ENCODE results near the gene FUT7. TPM values are rescaled to one million over a fixed set of nuclear protein-coding genes. Genes with fewer than 3 reads are reported as not detected.

Gene FUT7
- polyA plus RNA-seq, 3 donors: 6.1 to 13.4 (median 10.5) TPM

DNA sequence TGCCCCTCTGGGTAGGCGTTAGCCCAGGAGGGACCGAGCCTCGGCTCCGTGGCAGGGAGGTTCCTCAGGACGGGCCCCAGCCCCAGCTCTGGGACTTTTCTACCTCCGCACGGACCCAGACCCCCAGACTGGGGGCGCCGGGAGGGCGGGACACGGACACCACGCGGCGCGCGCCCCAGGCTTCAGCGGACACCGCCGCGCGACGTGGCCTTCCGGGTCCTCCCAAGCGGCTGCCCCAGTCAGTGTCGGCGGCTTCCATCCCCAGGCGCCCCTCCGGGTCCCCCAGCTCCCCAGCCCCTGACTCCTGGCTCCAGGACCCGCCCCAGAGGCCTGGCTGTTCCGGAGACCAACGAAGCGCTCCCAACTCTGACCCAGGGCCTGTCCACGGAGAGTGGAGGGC lies 46.0 kb downstream of the FUT7 start:
- no peak overlapping the region for H3K4me3 ChIP-seq (replicated peaks in 1 of 3; ENCODE audit: low read depth in 2 of 3, low read length in 3 of 3)

GRCh38 chr9:136985027-136985602 lies 46.8 kb downstream of the FUT7 start:
- peaks cover 54 to 68% (median 58%) of the 10 kb centered on the region in 3 donors for H3K27me3 Mint-ChIP-seq (ENCODE audit: low read depth in 3 of 3)
- Histone ChIP-seq H3K36me3 (replicated peaks in 1 of 2; ENCODE audit: control insufficient read depth in 1 of 2, insufficient read depth in 2 of 2, low read length in 2 of 2) (no peaks in the 10 kb centered on the region), H3K9ac (ENCODE audit: insufficient read depth, low read length, poor library complexity, severe bottlenecking) (no peak overlapping the region), H4K20me1 (ENCODE audit: insufficient read depth, low read length) (no peaks in the 10 kb centered on the region), H3K27me3 (ENCODE audit: control insufficient read depth in 2 of 2, insufficient read depth in 2 of 2, low read length in 2 of 2) (peaks cover 19 to 45% of the 10 kb centered on the region in 2 donors), H3K9me3 (replicated peaks in 1 of 2; ENCODE audit: control insufficient read depth in 1 of 2, insufficient read depth in 1 of 2, low read length in 2 of 2) (no peaks in the 10 kb centered on the region), H3K79me2 (ENCODE audit: insufficient read depth, low read length) (no peaks in the 10 kb centered on the region), H2AFZ (ENCODE audit: insufficient read depth, low read depth, low read length, poor library complexity, severe bottlenecking) (no peak overlapping the region), H3K4me1 (ENCODE audit: control insufficient read depth in 1 of 2, insufficient read depth in 2 of 2, low read length in 2 of 2) (no peaks in the 10 kb centered on the region), H3K4me3 (replicated peaks in 1 of 3; ENCODE audit: low read depth in 2 of 3, low read length in 3 of 3) (no peak overlapping the region), H3K27ac (ENCODE audit: low read depth in 1 of 2, low read length in 2 of 2) (no peak overlapping the region), H3K4me2 (replicated peaks; ENCODE audit: extremely low read depth, low read length, poor library complexity, severe bottlenecking) (no peak overlapping the region)
- TF ChIP-seq, protein P1, sequence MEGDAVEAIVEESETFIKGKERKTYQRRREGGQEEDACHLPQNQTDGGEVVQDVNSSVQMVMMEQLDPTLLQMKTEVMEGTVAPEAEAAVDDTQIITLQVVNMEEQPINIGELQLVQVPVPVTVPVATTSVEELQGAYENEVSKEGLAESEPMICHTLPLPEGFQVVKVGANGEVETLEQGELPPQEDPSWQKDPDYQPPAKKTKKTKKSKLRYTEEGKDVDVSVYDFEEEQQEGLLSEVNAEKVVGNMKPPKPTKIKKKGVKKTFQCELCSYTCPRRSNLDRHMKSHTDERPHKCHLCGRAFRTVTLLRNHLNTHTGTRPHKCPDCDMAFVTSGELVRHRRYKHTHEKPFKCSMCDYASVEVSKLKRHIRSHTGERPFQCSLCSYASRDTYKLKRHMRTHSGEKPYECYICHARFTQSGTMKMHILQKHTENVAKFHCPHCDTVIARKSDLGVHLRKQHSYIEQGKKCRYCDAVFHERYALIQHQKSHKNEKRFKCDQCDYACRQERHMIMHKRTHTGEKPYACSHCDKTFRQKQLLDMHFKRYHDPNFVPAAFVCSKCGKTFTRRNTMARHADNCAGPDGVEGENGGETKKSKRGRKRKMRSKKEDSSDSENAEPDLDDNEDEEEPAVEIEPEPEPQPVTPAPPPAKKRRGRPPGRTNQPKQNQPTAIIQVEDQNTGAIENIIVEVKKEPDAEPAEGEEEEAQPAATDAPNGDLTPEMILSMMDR (IDR thresholded peaks at IDR 0.05): no peak
- H3K9me3 Mint-ChIP-seq: peaks cover 0 to 7% (median 0%) of the 10 kb centered on the region in 7 donors
- H3K4me3 Mint-ChIP-seq: no peak overlapping the region
- intact Hi-C loops (cut with micrococcal nuclease): no loop called here
- H3K4me1 Mint-ChIP-seq: no peaks in the 10 kb centered on the region
- 5% methylated on average over 41 of the region's 48 CpGs for WGBS (ENCODE audit: insufficient coverage)
- no peak overlapping the region for H3K27ac Mint-ChIP-seq
- DNase-seq: no peak
- peaks cover 0 to 3% of the 10 kb centered on the region in 2 donors for H3K36me3 Mint-ChIP-seq

More for the DNA sequence above, 46.0 kb downstream of the FUT7 start:
- Mint-ChIP-seq H3K36me3 (peaks cover 0 to 3% of the 10 kb centered on the region in 2 donors), H3K9me3 (peaks cover 0 to 10% (median 0%) of the 10 kb centered on the region in 7 donors), H3K27me3 (ENCODE audit: low read depth in 3 of 3) (peaks cover 55 to 65% (median 61%) of the 10 kb centered on the region in 3 donors), H3K4me1 (peaks cover 4% of the 10 kb centered on the region), H3K27ac (no peak overlapping the region), H3K4me3 (peak overlapping the region in 1 of 2 donors; percentile 68)
- Histone ChIP-seq H3K4me1 (ENCODE audit: control insufficient read depth in 1 of 2, insufficient read depth in 2 of 2, low read length in 2 of 2) (peaks cover under 1% of the 10 kb centered on the region in 2 donors), H3K27ac (ENCODE audit: low read depth in 1 of 2, low read length in 2 of 2) (no peak overlapping the region), H3K79me2 (ENCODE audit: insufficient read depth, low read length) (no peaks in the 10 kb centered on the region), H3K9me3 (replicated peaks in 1 of 2; ENCODE audit: control insufficient read depth in 1 of 2, insufficient read depth in 1 of 2, low read length in 2 of 2) (no peaks in the 10 kb centered on the region), H3K36me3 (replicated peaks in 1 of 2; ENCODE audit: control insufficient read depth in 1 of 2, insufficient read depth in 2 of 2, low read length in 2 of 2) (no peaks in the 10 kb centered on the region), H3K9ac (ENCODE audit: insufficient read depth, low read length, poor library complexity, severe bottlenecking) (no peak overlapping the region), H2AFZ (ENCODE audit: insufficient read depth, low read depth, low read length, poor library complexity, severe bottlenecking) (no peak overlapping the region), H3K4me2 (replicated peaks; ENCODE audit: extremely low read depth, low read length, poor library complexity, severe bottlenecking) (no peak overlapping the region), H3K27me3 (ENCODE audit: control insufficient read depth in 2 of 2, insufficient read depth in 2 of 2, low read length in 2 of 2) (peaks cover 19 to 45% of the 10 kb centered on the region in 2 donors), H4K20me1 (ENCODE audit: insufficient read depth, low read length) (no peaks in the 10 kb centered on the region)
- no peak for DNase-seq
- WGBS (ENCODE audit: insufficient coverage): 17% methylated on average over 32 of the region's 33 CpGs
- intact Hi-C loops (cut with micrococcal nuclease): no loop called here
- TF ChIP-seq, protein P1 (IDR thresholded peaks at IDR 0.05): no peak

Measured in CD14-positive monocyte (primary cell).